NOMO-1 treated with DMSO at 0.1 percent for 48 hours (cell line): ENCODE results near the gene FOXN3.
"Not testable (repeated sequence)": the region's sequence is repeated elsewhere in the genome, so short reads cannot be mapped to it uniquely, and the experiment has no call there.

Source experiments
- DNase-seq: peaks from one replicate; lab custom pipeline; 2025; ENCODE audit not compliant: unreplicated experiment; lab: John Stamatoyannopoulos, UW

Gene FOXN3

GRCh38 chr14:89206389-89207031 lies 210.5 kb downstream of the FOXN3 start:
- no peak for DNase-seq

GRCh38 chr14:89205137-89205740 lies 211.8 kb downstream of the FOXN3 start:
- DNase-seq = no peak

GRCh38 chr14:89202413-89203190 lies 214.4 kb downstream of the FOXN3 start:
- no peak for DNase-seq

- DNase-seq = no peak
Observed at GRCh38 chr14:89201645-89202044, 215.4 kb downstream of the FOXN3 start.

- not testable (repeated sequence) for DNase-seq
Observed at GRCh38 chr14:89199357-89199756, 217.7 kb downstream of the FOXN3 start.

GRCh38 chr14:89198544-89199329 lies 218.3 kb downstream of the FOXN3 start:
- DNase-seq = peak; percentile 38

GRCh38 chr14:89197623-89198022 lies 219.4 kb downstream of the FOXN3 start:
- no peak for DNase-seq

GRCh38 chr14:89196545-89196944 lies 220.5 kb downstream of the FOXN3 start:
- DNase-seq = no peak

GRCh38 chr14:89194376-89194775 lies 222.7 kb downstream of the FOXN3 start:
- no peak for DNase-seq

- no peak for DNase-seq
Observed at GRCh38 chr14:89190765-89191513, 226.1 kb downstream of the FOXN3 start.

- DNase-seq = no peak
Observed at GRCh38 chr14:89188492-89188891, 228.5 kb downstream of the FOXN3 start.

GRCh38 chr14:89187501-89187900 lies 229.5 kb downstream of the FOXN3 start:
- DNase-seq = no peak

GRCh38 chr14:89186856-89187376 lies 230.1 kb downstream of the FOXN3 start:
- DNase-seq = no peak

GRCh38 chr14:89185919-89186855 lies 230.8 kb downstream of the FOXN3 start:
- no peak for DNase-seq

GRCh38 chr14:89184952-89185351 lies 232.1 kb downstream of the FOXN3 start:
- no peak for DNase-seq

GRCh38 chr14:89182326-89182725 lies 234.7 kb downstream of the FOXN3 start:
- DNase-seq = no peak

- DNase-seq = no peak
Observed at GRCh38 chr14:89180546-89180945, 236.5 kb downstream of the FOXN3 start.

- DNase-seq = no peak
Observed at GRCh38 chr14:89179891-89180404, 237.1 kb downstream of the FOXN3 start.
